ENCODE measurements around the gene NPLOC4.

- no peak for TF ChIP-seq CTCF (IDR thresholded peaks at IDR 0.05)
- TF ChIP-seq POLR2A (IDR thresholded peaks at IDR 0.05): peak; percentile 99
Measured at GRCh38 chr17:81512562-81513371, 124.1 kb downstream of the NPLOC4 start, which contains the start of gene ACTG1.

Measured in body of pancreas (tissue), 4 donors.